ENCODE measurements around the gene COLGALT1. TPM values are rescaled to one million over a fixed set of nuclear protein-coding genes. Genes with fewer than 3 reads are reported as not detected.

COLGALT1 gene
- total and polyA plus RNA-seq, 10 of the 15 experiments (the other 5 are each of a cell fraction or from before 2014, with no cell fraction given) = 1.2 to 78.8 (median 29.8) TPM

DNA sequence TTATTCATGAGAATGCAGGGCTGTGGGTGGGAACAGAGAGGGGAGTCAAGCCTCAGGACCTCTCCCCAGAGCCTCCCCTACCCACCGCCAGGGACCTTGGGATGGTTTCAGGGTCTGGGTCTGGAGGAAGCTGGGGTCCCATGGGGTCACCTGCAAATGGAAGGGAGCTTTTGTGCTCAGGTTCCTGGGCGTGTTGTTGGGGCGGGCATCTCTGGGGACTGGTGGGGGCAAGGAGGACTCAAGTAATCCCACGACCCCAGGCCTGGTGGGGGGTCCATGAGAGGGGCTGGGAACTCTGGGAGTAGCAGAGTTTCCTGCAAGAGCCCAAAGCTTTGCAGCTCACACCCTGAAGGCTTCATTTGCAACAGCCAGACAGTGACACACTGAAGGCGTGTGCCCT, 72.5 kb downstream of the COLGALT1 start (continued):
- TF ChIP-seq, protein P1, sequence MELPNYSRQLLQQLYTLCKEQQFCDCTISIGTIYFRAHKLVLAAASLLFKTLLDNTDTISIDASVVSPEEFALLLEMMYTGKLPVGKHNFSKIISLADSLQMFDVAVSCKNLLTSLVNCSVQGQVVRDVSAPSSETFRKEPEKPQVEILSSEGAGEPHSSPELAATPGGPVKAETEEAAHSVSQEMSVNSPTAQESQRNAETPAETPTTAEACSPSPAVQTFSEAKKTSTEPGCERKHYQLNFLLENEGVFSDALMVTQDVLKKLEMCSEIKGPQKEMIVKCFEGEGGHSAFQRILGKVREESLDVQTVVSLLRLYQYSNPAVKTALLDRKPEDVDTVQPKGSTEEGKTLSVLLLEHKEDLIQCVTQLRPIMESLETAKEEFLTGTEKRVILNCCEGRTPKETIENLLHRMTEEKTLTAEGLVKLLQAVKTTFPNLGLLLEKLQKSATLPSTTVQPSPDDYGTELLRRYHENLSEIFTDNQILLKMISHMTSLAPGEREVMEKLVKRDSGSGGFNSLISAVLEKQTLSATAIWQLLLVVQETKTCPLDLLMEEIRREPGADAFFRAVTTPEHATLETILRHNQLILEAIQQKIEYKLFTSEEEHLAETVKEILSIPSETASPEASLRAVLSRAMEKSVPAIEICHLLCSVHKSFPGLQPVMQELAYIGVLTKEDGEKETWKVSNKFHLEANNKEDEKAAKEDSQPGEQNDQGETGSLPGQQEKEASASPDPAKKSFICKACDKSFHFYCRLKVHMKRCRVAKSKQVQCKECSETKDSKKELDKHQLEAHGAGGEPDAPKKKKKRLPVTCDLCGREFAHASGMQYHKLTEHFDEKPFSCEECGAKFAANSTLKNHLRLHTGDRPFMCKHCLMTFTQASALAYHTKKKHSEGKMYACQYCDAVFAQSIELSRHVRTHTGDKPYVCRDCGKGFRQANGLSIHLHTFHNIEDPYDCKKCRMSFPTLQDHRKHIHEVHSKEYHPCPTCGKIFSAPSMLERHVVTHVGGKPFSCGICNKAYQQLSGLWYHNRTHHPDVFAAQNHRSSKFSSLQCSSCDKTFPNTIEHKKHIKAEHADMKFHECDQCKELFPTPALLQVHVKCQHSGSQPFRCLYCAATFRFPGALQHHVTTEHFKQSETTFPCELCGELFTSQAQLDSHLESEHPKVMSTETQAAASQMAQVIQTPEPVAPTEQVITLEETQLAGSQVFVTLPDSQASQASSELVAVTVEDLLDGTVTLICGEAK (IDR thresholded peaks at IDR 0.05; ENCODE audit: borderline replicate concordance) = no peak
- TF ChIP-seq SP1 (IDR thresholded peaks at IDR 0.05; ENCODE audit: low read depth, low read length) (no peak), HDAC2 (IDR thresholded peaks at IDR 0.05) (no peak), BCL11A (IDR thresholded peaks at IDR 0.05; ENCODE audit: low read depth, low read length) (no peak)
- TF ChIP-seq, protein P2, sequence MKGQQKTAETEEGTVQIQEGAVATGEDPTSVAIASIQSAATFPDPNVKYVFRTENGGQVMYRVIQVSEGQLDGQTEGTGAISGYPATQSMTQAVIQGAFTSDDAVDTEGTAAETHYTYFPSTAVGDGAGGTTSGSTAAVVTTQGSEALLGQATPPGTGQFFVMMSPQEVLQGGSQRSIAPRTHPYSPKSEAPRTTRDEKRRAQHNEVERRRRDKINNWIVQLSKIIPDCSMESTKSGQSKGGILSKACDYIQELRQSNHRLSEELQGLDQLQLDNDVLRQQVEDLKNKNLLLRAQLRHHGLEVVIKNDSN (IDR thresholded peaks at IDR 0.05; ENCODE audit: borderline replicate concordance, extremely low read length, insufficient read depth, low read depth, low read length) = no peak

DNA sequence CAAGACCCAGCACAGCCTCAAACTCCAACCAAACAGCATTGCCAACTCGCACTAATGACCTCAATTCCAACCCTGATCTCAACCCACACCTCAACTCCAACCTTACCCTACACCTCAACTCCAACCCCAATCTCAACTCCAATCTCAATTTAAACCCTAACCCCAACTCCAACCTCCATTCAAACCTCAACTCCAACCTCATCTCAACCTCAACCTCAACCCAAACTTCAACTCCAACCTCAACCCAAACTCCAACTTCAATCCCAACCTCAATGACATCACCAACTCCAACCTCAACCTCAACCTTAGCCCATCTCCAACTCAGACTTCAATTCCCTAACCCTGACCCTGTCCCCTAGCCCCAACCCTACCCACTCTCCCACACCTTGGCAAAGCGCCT, 74.3 kb downstream of the COLGALT1 start:
- ChIA-PET CTCF (no interaction called here), SMC1A (ENCODE audit: uncharacterized antibody, unreplicated experiment) (no interaction called here), RAD21 (ENCODE audit: unreplicated experiment) (no interaction called here), POLR2A (no interaction called here)
- in situ Hi-C loops (cut with MboI) = no loop called here
- ATAC-seq = no peak
- Histone ChIP-seq H3K4me3 (no peak overlapping the region), H3K4me1 (ENCODE audit: control insufficient read depth, insufficient read depth, low read length) (no peaks in the 10 kb centered on the region), H3K9ac (ENCODE audit: control insufficient read depth, insufficient read depth, low read length) (no peak overlapping the region), H3K4me2 (ENCODE audit: control insufficient read depth, insufficient read depth) (no peak overlapping the region), H2AFZ (ENCODE audit: control insufficient read depth, low read depth, low read length) (no peak overlapping the region), H3K36me3 (ENCODE audit: control insufficient read depth in 2 of 2, insufficient read depth in 2 of 2, low read length in 1 of 2) (no peaks in the 10 kb centered on the region), H3K79me2 (ENCODE audit: control insufficient read depth, insufficient read depth, low read length) (no peaks in the 10 kb centered on the region), H3K27me3 (replicated peaks in 1 of 2; ENCODE audit: control insufficient read depth in 2 of 2, insufficient read depth in 2 of 2, low read length in 1 of 2) (no peaks in the 10 kb centered on the region), H4K20me1 (ENCODE audit: control insufficient read depth, insufficient read depth) (no peaks in the 10 kb centered on the region), H3K27ac (ENCODE audit: control insufficient read depth, insufficient read depth) (no peak overlapping the region), H3K9me3 (replicated peaks; ENCODE audit: control insufficient read depth, insufficient read depth, low read length) (no peaks in the 10 kb centered on the region)
- intact Hi-C loops (cut with micrococcal nuclease; ENCODE audit: unreplicated experiment) = no loop called here
- TF ChIP-seq HDGF (IDR thresholded peaks at IDR 0.05) (no peak), MXI1 (IDR thresholded peaks at IDR 0.05; ENCODE audit: low read depth, low read length) (no peak), LARP7 (IDR thresholded peaks at IDR 0.05) (no peak), SREBF1 (IDR thresholded peaks at IDR 0.05; ENCODE audit: low read length) (no peak), HDAC2 (IDR thresholded peaks at IDR 0.05) (no peak), SP1 (IDR thresholded peaks at IDR 0.05; ENCODE audit: low read depth, low read length) (no peak), EED (IDR thresholded peaks at IDR 0.05; ENCODE audit: low read depth) (no peak), NFIC (IDR thresholded peaks at IDR 0.05; ENCODE audit: low read depth, low read length) (no peak)
- TF ChIP-seq, protein P3, sequence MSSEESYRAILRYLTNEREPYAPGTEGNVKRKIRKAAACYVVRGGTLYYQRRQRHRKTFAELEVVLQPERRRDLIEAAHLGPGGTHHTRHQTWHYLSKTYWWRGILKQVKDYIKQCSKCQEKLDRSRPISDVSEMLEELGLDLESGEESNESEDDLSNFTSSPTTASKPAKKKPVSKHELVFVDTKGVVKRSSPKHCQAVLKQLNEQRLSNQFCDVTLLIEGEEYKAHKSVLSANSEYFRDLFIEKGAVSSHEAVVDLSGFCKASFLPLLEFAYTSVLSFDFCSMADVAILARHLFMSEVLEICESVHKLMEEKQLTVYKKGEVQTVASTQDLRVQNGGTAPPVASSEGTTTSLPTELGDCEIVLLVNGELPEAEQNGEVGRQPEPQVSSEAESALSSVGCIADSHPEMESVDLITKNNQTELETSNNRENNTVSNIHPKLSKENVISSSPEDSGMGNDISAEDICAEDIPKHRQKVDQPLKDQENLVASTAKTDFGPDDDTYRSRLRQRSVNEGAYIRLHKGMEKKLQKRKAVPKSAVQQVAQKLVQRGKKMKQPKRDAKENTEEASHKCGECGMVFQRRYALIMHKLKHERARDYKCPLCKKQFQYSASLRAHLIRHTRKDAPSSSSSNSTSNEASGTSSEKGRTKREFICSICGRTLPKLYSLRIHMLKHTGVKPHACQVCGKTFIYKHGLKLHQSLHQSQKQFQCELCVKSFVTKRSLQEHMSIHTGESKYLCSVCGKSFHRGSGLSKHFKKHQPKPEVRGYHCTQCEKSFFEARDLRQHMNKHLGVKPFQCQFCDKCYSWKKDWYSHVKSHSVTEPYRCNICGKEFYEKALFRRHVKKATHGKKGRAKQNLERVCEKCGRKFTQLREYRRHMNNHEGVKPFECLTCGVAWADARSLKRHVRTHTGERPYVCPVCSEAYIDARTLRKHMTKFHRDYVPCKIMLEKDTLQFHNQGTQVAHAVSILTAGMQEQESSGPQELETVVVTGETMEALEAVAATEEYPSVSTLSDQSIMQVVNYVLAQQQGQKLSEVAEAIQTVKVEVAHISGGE (CRISPR knock-in tag; IDR thresholded peaks at IDR 0.05) = no peak
- TF ChIP-seq, protein P4, sequence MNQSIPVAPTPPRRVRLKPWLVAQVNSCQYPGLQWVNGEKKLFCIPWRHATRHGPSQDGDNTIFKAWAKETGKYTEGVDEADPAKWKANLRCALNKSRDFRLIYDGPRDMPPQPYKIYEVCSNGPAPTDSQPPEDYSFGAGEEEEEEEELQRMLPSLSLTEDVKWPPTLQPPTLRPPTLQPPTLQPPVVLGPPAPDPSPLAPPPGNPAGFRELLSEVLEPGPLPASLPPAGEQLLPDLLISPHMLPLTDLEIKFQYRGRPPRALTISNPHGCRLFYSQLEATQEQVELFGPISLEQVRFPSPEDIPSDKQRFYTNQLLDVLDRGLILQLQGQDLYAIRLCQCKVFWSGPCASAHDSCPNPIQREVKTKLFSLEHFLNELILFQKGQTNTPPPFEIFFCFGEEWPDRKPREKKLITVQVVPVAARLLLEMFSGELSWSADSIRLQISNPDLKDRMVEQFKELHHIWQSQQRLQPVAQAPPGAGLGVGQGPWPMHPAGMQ (IDR thresholded peaks at IDR 0.05; ENCODE audit: borderline replicate concordance) = no peak
- BruUV-seq (replicated peaks) = no TSS peak
- no peak for DNase-seq (ENCODE audit: low read depth, low spot score)
- 7% methylated on average over 2 of the region's 2 CpGs for WGBS (ENCODE audit: insufficient coverage, insufficient replicate concordance, low lambda C conversion rate, missing lambda C conversion rate)
- FAIRE-seq = no peak

Measured in GM12878 (cell line).